ENCODE measurements around the gene TSSC4. TPM values are rescaled to one million over a fixed set of nuclear protein-coding genes. Genes with fewer than 3 reads are reported as not detected.

Gene TSSC4
- total RNA-seq, 4 donors from 2014 or later, result 24.2 to 35.5 (median 29.6) TPM

DNA sequence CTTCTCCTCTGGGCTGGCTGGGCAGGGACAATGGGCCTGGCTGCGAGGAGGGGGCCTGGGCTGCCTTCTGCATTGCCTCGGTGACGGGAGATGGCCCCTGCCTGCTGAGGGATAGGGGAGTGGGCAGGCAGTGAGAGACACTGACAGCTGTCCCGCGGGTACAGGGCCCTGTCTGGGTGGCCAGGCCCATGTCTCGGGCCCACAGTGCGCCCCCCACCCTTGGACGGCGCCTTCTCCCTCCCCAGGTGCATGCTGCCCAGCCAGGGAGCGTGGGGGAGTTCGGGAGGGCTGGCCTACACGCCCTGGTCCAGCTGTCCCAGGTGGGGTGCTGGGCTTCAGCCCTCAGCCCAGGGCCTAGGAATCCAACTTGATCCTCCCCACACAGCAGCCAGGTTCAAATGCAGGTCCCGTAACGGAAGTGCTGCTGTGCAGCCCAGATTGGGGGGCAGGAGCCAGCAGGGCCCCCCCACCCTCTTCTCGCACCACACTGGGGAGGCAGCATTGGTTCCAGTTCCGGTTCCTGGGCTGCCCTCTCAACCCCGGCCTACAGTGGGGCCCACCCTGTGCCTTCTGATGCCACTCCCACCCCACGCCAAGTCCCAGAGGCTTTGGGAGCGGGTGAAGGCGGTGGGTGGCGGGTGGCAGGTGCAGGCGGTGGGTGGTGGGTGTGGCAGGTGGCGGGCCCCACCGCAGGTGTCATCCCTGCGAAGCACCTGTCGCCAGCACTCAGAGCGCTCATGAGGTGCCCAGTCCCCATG, 7.3 kb upstream of the TSSC4 start:
- Histone ChIP-seq H3K4me1 (peaks cover 33 to 66% (median 33%) of the 10 kb centered on the region in 3 donors), H3K36me3 (peaks cover 42 to 83% (median 53%) of the 10 kb centered on the region in 3 donors)
- intact Hi-C loops (cut with DNase I), result no loop called here

DNA sequence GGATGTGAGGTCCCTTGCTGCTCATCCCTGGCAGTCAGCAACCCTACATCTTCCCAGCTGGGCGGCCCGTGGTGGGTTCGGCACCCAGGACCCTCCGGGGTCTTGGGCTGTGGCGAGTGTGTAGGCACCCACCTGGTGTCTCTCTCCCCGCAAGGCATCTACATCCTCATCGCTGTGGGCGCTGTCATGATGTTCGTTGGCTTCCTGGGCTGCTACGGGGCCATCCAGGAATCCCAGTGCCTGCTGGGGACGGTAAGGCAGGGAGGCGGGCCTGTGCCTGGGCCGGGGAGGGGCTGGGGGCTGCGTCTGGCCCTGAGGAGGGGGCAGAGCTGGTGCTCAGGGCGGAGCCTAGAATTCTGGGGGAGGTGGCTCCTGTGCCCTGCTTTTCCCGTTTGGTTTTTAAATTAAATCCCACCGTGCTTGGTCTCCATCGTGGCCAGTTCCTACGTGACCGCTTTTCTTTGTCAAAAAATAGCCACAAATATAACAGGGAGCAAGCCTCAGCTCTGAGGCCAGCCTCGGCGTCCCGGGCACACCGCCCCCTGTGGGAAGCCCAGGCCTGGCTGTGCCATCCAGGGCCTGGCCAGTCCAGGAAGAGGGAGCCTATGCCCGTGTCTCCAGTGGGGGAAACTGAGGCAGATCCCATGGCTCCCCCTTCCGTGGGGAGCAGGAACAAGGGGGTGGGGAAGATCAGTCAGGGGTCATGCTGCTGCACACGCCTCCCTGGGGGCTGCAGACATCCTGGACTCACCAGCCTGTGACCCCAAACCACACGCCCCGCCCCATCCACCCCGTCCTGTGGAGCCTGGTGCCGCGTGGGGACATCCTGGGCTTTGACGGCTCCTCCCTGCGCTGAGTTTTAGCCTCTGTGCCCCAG, 6.4 kb upstream of the TSSC4 start:
- Histone ChIP-seq H3K4me3 (no peak overlapping the region), H3K9me3 (no peaks in the 10 kb centered on the region), H3K36me3 (peaks cover 42 to 79% (median 53%) of the 10 kb centered on the region in 3 donors), H3K27me3 (no peaks in the 10 kb centered on the region), H3K4me1 (peaks cover 31 to 66% (median 31%) of the 10 kb centered on the region in 3 donors), H3K27ac (peak overlapping the region in 2 of 4 donors; percentile 36 to 97)
- no peak for DNase-seq
- 76 to 80% methylated on average over 3 to 13 of the region's 34 CpGs for WGBS, 2 donors
- intact Hi-C loops (cut with DNase I), result no loop called here
- TF ChIP-seq POLR2A (IDR thresholded peaks at IDR 0.05) (no peak), CTCF (IDR thresholded peaks at IDR 0.05) (no peak)

More for the DNA sequence above, 7.3 kb upstream of the TSSC4 start:
- Histone ChIP-seq H3K9me3 (no peaks in the 10 kb centered on the region), H3K27ac (peak overlapping the region; percentile 23 to 97 (median 81)), H3K27me3 (no peaks in the 10 kb centered on the region), H3K4me3 (no peak overlapping the region)
- WGBS, 2 donors, result 70 to 100% methylated on average over 3 to 4 of the region's 27 CpGs
- no peak for DNase-seq
- TF ChIP-seq POLR2A (IDR thresholded peaks at IDR 0.05) (no peak), CTCF (IDR thresholded peaks at IDR 0.05) (no peak)

DNA sequence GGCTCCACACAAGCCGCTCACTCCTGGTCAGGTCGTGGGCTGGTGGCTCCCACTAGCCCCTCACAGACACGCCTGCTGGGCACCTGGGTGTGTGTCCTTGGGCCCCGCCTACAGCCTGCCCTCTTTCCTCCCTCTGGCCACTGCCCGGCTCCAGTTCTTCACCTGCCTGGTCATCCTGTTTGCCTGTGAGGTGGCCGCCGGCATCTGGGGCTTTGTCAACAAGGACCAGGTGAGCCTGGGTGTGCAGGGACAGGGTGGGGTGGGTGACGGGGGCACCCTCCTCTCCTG, 5.8 kb upstream of the TSSC4 start:
- Histone ChIP-seq H3K9me3 (no peaks in the 10 kb centered on the region), H3K4me3 (no peak overlapping the region), H3K27me3 (no peaks in the 10 kb centered on the region), H3K27ac (peak overlapping the region in 2 of 4 donors; percentile 16 to 36), H3K4me1 (peaks cover 31 to 66% (median 31%) of the 10 kb centered on the region in 3 donors), H3K36me3 (peaks cover 42 to 79% (median 53%) of the 10 kb centered on the region in 3 donors)
- intact Hi-C loops (cut with DNase I), result no loop called here
- 73% methylated on average over 3 of the region's 8 CpGs; no CpG with 5 or more reads in 1 of the 2 donors for WGBS, 2 donors
- TF ChIP-seq CTCF (IDR thresholded peaks at IDR 0.05), result no peak
- no peak for TF ChIP-seq POLR2A (IDR thresholded peaks at IDR 0.05)
- DNase-seq, result no peak

DNA sequence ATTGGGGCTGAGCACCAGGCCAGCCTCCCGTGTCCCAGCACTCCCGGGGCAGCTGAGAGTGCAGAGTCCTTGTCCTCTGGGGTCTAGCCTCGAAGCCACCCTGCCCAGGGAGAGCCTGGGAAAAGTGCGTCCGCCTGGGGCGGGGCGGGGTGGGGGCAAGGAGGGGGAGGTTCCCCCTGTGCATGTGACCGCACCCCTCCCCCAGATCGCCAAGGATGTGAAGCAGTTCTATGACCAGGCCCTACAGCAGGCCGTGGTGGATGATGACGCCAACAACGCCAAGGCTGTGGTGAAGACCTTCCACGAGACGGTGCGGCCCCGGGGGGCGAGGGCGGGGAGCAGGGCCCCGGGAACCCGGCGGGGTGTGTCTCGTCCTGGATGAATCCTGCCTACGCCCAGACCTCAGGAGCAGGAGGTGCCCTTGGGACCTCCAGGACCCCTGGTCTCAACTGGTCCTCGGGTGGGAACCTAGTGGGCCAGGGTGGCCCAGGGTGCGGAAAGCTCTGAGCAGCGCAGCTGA, 5.3 kb upstream of the TSSC4 start:
- Histone ChIP-seq H3K4me1 (peaks cover 26 to 63% (median 28%) of the 10 kb centered on the region in 3 donors), H3K27ac (peak overlapping the region in 2 of 4 donors; percentile 16 to 36), H3K27me3 (no peaks in the 10 kb centered on the region), H3K4me3 (no peak overlapping the region), H3K36me3 (peaks cover 42 to 79% (median 53%) of the 10 kb centered on the region in 3 donors), H3K9me3 (no peaks in the 10 kb centered on the region)
- intact Hi-C loops (cut with DNase I), result no loop called here
- TF ChIP-seq POLR2A (IDR thresholded peaks at IDR 0.05), result no peak
- TF ChIP-seq CTCF (IDR thresholded peaks at IDR 0.05), result no peak
- WGBS, 2 donors, result no CpG with 5 or more reads among the region's 26 CpGs
- no peak for DNase-seq
